ENCODE results near the gene XPO1.
"Not testable (repeated sequence)": the region's sequence is repeated elsewhere in the genome, so short reads cannot be mapped to it uniquely, and the experiment has no call there.

The XPO1 gene

DNA sequence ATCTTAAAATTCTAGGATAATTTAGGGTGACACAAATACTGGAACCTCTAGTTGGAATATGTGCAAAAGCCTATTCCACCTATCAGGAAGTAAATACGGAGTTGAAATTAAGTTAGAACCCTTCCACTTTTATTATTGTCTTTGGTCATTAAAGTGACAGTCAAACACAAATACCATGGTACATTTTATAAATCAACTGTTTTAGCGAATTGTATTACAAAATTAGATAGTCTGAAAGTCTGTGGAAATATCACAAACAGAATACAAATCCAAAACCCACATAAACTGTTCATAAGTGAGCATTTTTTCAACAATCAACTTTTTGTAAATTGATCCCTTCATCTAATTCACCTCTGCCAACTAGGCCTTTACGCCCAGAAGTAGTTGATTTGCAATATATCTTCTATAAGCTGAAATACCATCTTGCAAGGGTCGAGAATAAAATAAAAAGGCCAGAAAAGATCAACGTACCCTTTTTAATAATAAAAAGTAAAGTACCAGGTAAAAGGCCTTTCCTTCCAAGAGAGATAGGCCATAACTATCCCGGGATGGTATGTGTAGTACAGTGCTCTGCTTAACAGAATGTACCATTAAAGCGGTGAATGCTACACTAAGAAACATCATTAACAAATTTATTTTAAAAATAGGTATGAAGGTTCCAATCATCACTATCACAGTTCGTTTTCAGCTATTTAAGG, 68.6 kb downstream of the XPO1 start:
- no peak for DNase-seq (ENCODE audit: low spot score)

DNA sequence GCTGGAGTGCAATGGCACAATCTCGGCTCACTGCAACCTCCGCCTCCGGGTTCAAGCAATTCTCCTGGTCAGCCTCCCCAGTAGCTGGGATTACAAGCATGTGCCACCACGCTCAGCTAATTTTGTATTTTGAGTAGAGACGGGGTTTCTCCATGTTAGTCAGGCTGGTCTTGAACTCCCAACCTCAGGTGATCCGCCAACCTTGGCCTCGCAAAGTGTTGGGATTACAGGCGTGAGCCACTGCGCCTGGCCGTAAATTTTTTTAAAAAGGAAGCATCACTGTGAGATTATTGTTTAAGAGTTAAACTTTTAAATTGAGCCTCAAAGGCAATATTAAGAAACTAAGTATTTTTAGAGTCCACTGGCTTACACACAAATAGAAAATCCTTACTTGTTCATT, 69.9 kb downstream of the XPO1 start:
- DNase-seq (ENCODE audit: low spot score) = not testable (repeated sequence)

DNA sequence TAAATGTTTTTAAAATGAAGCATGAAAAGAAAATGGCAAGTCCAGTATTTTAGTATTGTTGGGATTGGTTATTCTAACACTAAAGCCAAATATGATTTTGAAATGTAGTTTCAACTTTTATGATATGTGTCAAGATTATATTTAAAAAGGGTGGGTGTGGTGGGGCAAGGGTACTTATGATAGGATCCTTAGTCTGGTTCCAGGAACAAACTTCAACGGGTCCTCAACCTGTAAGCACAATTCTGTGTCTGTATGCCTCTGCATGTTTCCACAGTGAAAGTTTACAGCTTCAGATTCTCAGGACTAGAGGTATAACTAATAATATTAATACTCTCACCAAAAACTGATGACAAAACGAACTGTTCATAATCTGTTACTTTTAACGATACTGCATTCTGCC, 73.1 kb downstream of the XPO1 start:
- no peak for DNase-seq (ENCODE audit: low spot score)

DNA sequence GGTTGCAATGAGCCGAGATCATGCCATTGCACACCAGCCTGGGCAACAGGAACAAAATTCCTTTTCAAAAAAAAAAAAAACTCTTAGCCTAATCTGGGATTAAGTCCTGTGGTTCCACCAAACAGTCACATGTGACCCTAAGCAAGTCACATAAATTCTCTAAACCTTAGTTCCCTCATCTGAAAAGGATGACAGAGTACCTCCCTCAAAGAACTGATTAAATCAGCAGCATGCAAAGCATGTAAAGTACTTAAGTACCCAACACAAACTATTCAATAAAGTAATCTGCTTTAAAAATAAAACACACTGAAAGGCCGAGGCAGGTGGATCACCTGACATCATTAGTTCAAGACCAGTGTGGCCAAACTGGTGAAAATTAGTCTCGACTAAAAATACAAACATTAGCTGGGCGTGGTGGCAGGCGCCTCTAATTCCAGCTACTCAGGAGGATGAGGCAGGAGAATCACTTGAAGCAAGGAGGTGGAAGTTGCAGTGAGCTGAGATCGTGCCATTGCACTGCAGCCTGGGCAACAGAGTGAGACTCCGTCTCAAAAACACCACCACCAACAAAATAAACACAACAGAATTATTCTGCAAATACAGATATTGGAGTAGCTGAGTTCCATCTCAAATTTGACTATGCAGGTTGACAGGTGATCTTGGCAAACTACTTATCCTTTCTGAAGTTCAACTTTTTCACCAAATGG, 74.2 kb downstream of the XPO1 start:
- no peak for DNase-seq (ENCODE audit: low spot score)

DNA sequence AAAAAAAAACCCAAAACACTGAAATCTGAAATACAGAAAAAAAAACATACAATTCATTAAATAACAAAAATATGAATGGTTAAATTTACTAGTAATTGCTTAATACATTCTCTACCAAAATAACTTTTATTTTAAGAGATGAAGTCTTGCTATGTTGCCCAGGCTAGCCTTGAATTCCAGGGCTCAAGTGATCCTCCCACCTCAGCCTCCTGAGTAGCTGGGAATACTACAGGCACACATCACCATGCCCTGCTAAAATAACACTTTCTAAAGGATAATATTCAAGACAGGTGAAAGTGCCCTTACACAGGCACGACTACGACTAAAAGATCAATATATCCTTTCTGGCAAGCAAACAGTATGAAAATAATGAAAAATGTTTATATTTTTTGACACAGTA, 76.8 kb downstream of the XPO1 start:
- no peak for DNase-seq (ENCODE audit: low spot score)

DNA sequence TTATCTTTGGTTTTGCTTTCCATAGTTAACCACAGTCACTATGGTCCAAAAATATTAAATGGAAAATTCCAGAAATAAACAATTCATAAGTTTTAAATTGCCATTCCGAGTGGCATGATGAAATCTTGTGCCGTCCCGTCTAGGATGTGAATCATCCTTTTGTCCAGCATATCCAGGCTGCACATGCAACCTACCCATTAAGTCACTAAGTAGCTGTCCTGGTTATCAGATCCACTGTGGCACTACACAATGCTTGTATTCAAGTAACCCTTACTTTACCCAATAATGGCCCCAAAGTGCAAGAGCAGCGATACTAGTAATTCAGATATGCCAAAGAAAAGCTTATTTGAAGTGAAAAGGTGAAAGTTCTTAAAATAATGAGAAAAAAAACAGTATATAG, 78.0 kb downstream of the XPO1 start:
- no peak for DNase-seq (ENCODE audit: low spot score)

DNA sequence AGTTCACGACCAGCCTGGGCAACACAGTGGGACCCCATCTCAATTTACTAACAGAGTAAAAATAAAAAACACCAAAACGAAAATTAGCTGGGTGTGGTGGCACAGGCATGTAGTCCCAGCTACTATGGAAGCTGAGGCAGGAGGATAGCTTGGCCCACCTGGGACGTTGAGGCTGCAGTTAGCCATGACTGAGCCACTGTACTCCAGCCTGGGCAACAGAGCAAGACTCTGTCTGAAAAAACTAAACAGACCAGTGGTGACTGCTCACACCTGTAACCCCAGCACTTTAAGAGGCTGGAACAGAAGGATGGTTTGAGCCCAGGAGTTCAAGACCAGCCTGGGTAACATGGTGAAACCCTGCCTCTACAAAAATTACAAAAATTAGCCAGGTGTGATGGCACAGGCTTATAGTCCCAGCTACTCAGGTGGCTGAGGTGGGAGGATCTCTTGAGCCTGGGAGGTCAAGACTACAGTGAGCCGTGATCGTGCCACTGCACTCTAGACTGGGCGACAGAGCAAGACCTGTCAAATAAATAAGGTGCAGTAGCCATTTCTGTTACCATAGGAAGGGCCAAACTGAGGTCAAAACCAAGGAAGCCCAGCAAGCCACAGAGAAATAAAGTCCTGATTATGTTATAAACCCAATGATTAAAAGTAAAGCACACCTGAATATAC, 81.3 kb downstream of the XPO1 start:
- no peak for DNase-seq (ENCODE audit: low spot score)

DNA sequence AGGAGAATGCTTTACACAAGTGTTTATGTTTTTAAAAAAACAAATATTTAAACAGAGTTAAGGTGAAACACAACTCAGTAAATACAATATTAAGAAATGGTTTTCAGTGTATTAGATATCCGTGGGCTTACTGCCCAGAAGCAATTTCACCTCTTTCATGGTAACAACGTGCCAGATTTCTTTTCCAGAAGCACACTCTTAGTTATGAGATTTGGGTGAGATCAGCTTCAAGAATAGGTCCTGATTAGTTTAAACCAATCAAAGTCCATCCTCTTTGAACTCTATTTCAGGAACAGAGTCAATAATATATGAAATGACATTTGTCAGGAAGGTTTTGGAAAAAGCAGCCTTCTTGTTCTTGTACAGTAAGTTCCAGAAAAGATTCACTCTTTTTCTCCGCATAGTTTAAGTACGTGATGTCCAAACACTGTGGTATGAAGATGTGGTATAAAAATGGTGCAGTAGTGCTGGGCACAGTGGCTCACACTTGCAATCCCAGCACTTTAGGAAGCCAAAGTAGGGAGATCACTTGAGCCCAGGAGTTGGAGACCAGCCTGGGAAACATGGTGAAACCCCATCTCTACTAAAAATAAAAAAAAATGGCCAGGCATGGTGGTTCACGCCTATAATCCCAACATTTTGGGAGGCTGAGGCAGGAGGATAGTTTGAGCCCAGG, 81.9 kb downstream of the XPO1 start:
- no peak for DNase-seq (ENCODE audit: low spot score)

DNA sequence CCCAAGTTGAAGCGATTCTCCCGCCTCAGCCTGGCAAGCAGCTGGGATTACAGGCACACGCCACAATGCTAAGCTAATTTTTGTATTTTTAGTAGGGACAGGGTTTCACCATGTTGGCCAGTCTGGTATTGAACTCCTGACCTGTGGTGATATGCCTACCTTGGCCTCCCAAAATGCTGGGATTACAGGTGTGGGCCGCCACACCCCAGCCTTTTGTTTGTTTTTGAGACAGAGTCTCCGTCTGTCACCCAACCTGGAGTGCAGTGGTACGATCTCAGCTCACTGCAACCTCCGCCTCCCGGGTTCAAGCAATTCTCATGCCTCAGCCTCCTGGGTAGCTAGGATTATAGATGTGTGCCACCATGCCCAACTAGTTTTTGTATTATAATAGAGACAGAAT, 83.2 kb downstream of the XPO1 start:
- DNase-seq (ENCODE audit: low spot score) = not testable (repeated sequence)

DNA sequence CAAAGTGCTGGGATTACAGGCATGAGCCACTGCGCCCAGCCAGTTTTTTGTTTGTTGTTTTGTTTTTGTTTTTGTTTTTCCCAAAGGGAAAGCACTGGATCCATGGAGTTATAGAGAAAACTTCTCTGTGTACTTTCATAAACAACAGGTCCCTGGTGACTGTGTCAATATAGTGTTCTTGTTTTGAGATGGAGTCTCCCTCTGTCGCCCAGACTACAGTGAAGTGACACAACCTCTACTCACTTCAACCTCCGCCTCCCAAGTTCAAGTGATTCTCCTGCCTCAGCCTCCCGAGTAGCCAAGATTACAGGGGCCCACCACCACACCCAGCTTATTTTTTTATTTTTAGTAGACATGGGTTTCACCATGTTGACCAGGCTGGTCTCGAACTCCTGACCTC, 83.8 kb downstream of the XPO1 start:
- DNase-seq (ENCODE audit: low spot score) = no peak

DNA sequence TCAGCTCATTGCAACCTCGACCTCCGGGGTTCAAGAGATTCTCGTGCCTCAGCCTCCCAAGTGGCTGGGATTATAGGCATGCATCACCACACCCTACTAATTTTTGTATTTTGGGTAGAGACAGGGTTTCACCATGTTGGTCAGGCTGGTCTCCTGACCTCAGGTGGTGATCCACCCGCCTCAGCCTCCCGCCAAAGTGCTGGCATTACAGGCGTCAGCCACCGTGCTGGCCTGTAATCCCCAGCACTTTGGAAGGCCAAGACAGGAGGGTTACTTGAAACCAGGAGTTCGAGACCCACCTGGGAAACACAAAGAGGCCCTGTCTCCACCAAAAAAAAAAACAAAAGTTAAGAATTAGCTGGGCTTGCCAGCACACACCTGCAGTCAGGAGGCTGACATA, 85.8 kb downstream of the XPO1 start:
- no peak for DNase-seq (ENCODE audit: low spot score)

DNA sequence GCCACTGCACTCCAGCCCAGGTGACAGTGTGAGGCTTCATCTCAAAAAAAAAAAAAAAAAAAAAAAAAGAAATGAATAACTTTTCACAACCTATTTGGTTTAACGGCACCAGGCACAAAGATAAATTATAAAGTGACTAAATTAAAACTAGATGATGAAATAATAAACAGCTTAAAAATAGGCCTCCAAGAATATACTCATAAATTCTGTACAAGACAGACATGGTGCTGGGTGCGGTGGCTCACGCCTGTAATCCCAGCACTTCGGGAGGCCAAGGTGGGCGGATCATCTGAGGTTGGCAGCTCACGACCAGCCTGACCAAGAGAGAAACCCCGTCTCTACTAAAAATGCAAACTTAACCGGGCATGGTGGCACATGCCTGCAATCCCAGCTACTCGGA, 87.0 kb downstream of the XPO1 start:
- no peak for DNase-seq (ENCODE audit: low spot score)

DNA sequence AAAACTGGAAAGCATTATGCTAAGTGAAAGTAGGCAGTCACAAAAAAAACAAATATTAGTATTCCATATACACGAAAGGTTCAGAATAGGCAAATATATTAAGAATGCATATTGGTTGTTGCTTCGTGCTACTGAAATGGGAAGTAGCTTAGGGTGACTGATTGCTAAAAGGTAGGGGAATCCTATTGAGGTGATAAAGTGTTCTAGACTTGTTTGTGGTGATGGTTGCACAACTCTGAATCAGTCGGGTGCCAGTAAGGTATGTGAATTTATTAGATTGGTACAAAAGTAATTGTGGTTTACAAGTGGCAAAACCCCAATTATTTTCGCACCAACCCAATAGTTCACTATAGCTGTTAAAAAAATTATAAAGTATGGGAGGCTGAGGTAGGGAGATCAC, 88.0 kb downstream of the XPO1 start:
- no peak for DNase-seq (ENCODE audit: low spot score)

DNA sequence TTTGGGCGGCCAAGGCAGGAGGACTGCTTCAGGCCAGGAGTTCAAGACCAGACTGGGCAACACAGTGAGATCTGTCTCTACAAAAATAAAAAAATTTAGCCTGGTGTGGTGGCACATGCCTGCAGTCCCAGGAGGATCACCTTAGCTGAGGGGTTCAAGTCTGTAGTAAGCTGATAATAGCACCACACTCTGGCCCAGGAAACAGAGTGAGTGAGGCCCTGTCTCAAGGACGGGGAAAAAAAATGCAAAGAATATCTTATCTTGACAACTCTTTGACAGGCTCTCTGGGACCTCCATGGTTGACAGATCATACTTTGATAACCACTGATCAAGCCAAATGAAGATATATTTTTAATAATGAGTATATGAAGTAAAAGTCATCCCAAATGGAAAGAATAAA, 89.9 kb downstream of the XPO1 start:
- DNase-seq (ENCODE audit: low spot score) = no peak

DNA sequence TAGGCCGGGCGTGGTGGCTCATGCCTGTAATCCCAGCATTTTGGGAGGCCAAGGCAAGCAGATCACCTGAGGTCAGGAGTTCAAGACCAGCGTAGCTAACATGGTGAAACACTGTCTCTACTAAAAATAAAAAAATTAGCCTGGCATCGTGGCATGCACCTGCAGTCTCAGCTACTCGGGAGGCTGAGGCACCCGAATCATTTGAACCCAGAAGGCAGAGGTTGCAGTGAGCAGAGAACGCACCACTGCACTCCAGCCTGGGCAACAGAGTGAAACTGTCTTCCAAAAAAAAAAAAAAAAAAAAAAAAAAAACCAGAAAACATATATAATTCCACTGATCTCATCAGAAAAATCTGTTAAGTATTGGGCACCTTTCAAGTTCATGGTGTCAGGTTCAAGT, 91.2 kb downstream of the XPO1 start:
- not testable (repeated sequence) for DNase-seq (ENCODE audit: low spot score)

DNA sequence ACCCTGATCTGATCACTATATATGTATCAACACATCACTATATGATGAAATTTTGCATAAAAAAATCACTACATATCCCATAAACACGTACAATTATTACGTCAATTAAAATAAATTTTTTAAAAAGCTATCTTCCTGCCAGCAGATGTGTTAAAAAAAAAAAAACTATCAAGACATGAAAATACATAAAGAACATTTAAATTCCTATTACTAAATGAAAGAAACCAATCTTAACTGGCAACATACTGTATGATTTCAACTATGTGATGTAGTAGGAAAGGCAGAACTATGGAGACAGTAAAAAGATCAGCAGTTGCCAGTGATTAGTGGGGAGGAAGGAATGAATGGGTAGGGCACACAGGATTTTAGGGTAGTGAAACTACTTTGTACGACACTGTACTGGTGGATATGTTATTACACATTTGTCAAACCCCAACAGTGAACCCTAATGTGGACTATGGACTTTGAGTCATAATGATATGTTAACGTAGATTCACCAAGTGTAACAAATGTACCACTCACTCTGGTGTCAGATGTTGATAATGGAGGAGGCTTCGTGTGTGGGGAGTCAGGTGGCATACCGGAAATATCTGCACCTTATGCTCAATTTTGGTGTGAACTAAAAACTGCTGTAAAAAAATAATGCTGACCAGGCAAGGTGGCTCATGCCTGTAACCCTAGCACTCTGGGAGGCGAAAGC, 94.7 kb downstream of the XPO1 start:
- DNase-seq (ENCODE audit: low spot score) = no peak

DNA sequence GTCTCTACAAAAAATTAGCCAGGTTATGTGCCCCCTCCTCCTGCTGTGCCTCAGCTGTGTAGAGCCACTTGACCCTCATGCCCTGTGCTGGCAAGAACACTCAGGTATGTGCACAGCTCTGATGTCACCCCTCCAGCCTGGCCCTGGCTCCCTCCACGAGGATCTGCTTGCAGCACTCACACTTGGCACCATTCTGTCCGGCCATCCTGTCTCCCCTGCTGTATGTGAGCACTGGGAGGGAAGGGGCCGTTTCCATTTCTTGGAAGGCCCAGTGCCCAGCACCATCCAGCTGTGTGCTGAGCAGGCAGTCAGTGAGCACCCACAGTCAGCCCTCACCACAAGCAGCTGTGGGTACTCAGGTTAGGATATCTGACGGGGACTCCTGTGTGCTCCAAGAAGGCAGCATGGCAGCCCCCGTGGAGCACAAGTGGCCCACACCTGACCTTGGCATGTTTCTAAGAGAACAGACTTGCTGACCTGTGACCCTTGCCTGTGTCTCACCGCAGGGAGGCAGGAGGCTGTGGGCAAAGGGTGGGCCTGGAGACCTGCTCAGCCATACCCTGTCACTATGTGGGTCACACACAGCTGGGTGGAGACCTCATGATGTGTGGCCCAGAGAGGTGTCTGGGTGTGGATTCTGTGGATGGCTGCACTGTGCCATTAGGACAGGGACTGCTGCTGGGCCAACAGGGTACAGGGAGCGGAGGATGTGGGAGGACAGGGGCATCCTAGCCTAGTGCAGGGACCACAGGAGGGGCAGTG, 98.7 kb downstream of the XPO1 start:
- DNase-seq (ENCODE audit: low spot score) = no peak

DNA sequence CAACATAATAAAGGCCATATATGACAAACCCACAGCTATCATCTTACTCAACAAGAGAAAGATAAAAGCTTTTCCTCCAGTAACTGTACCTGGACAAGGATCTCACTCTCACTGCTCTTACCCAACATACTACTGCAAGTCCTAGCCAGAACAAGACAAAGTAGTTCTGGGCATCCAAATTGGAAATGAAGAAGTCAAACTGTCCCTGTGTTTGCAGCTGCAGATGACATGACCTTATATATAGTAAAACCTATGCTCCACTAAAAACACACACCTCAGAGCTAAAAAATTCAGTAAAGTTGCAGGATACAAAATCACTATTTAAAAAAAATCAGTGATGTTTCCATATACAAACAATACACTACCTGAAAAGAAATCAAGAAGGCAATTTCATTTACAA, 99.5 kb downstream of the XPO1 start:
- no peak for DNase-seq (ENCODE audit: low spot score)

DNA sequence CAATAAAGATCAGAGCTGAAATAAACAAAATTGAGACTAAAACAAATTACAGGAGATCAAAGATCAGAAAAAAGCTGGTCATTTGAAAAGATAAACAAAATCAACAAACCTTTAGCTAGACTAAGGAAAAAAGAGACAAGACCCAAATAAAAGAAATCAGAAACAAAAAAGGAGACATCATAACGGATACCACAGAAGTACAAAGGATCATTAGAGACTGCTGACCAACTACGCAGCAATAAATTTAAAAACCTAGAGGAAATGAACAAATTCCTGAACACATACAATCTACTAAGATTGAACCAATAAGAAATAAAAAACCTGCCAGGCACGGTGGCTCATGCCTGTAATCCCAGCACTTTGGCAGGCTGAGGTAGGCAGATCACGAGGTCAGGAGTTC, 101.0 kb downstream of the XPO1 start:
- DNase-seq (ENCODE audit: low spot score) = no peak

DNA sequence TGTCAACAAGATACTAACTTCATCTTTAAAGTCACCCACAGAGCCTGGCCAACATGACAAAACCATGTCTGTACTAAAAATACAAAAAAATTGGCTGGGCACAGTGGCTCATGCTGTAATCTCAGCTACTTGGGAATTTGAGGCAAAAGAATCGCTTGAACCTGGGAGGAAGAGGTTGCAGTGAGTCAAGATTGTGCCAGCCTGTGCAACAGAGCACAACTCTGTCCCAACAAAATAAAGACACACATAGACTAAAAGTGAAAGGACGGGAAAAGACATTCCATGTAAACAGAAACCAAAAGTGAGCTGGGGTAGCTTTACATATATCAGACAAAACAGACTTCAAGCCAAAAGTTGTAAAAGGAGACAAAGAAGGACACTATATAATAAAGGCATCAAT, 102.1 kb downstream of the XPO1 start:
- no peak for DNase-seq (ENCODE audit: low spot score)

DNA sequence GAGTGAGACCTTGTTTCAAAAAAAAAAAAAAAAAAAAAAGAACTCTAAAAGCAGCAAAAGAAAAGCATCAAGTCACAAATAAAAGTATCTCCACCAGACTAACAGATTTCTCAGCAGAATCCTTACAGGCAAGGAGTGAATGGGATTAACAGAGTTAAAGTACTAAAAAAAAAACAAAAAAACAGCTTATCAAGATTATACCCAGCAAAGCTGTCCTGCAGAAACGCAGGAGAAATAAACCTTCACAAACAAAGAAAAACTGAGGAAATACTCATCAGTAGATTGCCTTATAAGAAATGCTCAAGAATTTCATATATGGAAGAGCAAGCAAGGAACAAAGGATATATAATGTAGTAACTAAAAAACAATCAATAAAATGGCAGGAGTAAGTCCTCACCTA, 102.9 kb downstream of the XPO1 start:
- DNase-seq (ENCODE audit: low spot score) = no peak

DNA sequence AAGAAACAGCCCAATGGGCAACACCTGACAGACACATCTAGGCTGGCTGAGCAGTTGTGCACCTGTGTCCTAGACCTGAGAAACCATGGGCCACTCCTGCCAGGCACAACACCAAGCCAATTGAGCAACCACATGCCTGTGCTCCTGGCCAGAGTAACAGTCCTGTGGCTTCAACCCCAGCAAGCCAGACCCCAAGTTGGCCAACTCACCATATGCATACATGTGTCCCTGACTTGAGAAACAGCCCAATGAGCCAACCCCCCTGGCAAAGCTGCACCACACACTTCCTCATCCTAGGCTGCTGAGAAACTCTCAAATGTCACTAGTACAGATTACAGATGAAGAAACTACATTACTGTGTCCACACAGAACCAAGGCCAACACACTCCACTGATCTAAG, 103.8 kb downstream of the XPO1 start:
- no peak for DNase-seq (ENCODE audit: low spot score)
